Measurements from ENCODE around the gene SNX30.

GRCh38 chr9:112751056-112751795, 666 bp downstream of the SNX30 start:
- TF ChIP-seq POLR2A (IDR thresholded peaks at IDR 0.05) (no peak), CTCF (IDR thresholded peaks at IDR 0.05) (no peak)
